ENCODE measurements around the gene ATXN1. TPM values are rescaled to one million over a fixed set of nuclear protein-coding genes. Genes with fewer than 3 reads are reported as not detected.
"Not testable (repeated sequence)": the region's sequence is repeated elsewhere in the genome, so short reads cannot be mapped to it uniquely, and the experiment has no call there.

ATXN1 gene
- total RNA-seq, 4 donors from 2014 or later = 38.7 to 78.3 (median 62.6) TPM

DNA sequence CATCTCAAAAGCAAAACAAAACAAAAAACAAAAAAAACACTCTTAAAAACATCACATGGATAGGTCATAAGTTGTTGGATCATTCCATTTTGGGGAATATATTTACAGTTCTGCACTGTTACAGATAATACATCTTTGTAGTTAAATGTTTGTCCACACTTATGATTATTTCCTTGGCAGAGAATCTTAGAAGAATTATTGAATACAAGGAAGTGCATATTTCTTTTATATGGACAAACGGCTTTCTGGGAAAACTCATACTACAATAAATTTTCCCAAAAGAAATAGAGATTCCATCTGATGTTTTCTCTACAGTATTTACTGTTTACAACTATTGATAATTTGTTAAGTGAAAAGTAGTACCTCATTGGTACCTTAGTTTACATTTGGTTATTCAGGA is 489.1 kb downstream of the ATXN1 start:
- no peaks in the 10 kb centered on the region for H3K9me3 ChIP-seq

DNA sequence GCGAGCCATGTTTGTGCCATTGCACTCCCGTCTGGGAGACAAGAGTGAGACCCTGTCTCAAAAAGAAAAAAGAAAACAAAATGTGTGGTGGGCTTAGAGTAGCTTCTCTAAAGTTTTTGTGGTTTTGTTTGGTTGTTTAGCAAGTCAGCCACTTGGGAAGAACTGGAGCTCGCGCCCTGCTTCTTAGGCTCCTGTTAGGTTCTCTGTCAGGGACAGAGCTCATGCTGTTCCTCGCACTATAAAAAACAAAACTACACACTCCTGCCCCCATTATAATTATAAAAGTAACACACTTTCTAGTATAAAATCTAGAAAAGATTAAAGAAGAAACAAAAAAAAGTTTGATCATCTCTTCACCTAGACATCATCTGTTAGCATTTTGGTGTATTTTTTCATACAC is 489.8 kb downstream of the ATXN1 start:
- H3K27ac ChIP-seq = no peak overlapping the region
- no peaks in the 10 kb centered on the region for H3K9me3 ChIP-seq
- TF ChIP-seq POLR2AphosphoS5 (IDR thresholded peaks at IDR 0.05) = no peak
- TF ChIP-seq, protein P1, sequence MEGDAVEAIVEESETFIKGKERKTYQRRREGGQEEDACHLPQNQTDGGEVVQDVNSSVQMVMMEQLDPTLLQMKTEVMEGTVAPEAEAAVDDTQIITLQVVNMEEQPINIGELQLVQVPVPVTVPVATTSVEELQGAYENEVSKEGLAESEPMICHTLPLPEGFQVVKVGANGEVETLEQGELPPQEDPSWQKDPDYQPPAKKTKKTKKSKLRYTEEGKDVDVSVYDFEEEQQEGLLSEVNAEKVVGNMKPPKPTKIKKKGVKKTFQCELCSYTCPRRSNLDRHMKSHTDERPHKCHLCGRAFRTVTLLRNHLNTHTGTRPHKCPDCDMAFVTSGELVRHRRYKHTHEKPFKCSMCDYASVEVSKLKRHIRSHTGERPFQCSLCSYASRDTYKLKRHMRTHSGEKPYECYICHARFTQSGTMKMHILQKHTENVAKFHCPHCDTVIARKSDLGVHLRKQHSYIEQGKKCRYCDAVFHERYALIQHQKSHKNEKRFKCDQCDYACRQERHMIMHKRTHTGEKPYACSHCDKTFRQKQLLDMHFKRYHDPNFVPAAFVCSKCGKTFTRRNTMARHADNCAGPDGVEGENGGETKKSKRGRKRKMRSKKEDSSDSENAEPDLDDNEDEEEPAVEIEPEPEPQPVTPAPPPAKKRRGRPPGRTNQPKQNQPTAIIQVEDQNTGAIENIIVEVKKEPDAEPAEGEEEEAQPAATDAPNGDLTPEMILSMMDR (IDR thresholded peaks at IDR 0.05) = no peak
- TF ChIP-seq POLR2A (IDR thresholded peaks at IDR 0.05) = no peak
- TF ChIP-seq EP300 (IDR thresholded peaks at IDR 0.05) = no peak
- WGBS, 2 donors (ENCODE audit: low coverage in 1 of 2) = 92 to 95% methylated on average over 5 of the region's 5 CpGs
- peaks cover 0 to 16% of the 10 kb centered on the region in 2 donors for H3K36me3 ChIP-seq
- no peak for ATAC-seq
- H3K4me1 ChIP-seq = peaks cover 0 to 13% (median 4%) of the 10 kb centered on the region in 3 donors
- no peaks in the 10 kb centered on the region for H3K27me3 ChIP-seq
- H3K4me3 ChIP-seq = no peak overlapping the region

More for the DNA sequence above, 489.1 kb downstream of the ATXN1 start:
- H3K36me3 ChIP-seq = peaks cover 0 to 16% of the 10 kb centered on the region in 2 donors
- H3K4me1 ChIP-seq = peaks cover 0 to 21% (median 8%) of the 10 kb centered on the region in 3 donors
- no peak overlapping the region for H3K4me3 ChIP-seq
- 45 to 77% methylated on average over 1 of the region's 1 CpG for WGBS, 2 donors (ENCODE audit: low coverage in 1 of 2)
- no peak for ATAC-seq
- no peak overlapping the region for H3K27ac ChIP-seq
- TF ChIP-seq POLR2AphosphoS5 (IDR thresholded peaks at IDR 0.05) = no peak
- TF ChIP-seq, protein P1 (IDR thresholded peaks at IDR 0.05) = no peak
- TF ChIP-seq EP300 (IDR thresholded peaks at IDR 0.05) = no peak
- TF ChIP-seq POLR2A (IDR thresholded peaks at IDR 0.05) = no peak
- H3K27me3 ChIP-seq = no peaks in the 10 kb centered on the region

DNA sequence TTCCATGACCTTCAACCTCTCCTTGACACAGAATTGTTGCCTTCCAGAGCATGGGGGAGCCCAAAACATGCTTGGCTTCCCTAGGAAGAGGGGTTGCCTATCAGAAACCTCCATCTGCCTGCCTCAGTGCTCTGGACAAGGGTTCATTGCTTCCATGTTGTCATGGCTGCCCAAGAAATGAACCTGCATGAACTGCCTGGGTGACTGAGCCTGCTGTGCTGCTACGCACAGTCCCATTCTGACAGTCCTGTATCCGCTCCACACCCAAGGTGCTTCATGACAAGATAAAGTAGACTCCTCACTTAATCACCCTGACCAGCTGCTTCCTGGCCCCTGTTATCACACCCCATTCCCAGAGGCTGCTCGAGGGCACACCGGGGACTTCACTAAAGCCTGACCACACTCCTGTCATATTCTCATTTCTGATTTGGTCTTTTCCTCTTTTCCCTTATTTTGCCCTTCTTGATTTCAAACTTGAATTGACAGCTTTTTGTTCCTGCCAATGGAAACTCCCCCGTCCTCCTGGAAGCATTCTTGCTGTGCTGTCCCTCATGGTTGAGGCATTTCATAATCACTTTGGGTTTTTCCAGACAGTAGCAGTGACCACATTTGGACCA is 491.0 kb downstream of the ATXN1 start:
- no peak for ATAC-seq
- H3K9me3 ChIP-seq = no peaks in the 10 kb centered on the region
- H3K4me3 ChIP-seq = no peak overlapping the region
- H3K27me3 ChIP-seq = no peaks in the 10 kb centered on the region
- peaks cover 0 to 18% of the 10 kb centered on the region in 2 donors for H3K36me3 ChIP-seq
- WGBS, 2 donors (ENCODE audit: low coverage in 1 of 2) = 91 to 93% methylated on average over 4 to 5 of the region's 5 CpGs
- TF ChIP-seq EP300 (IDR thresholded peaks at IDR 0.05) (no peak), POLR2AphosphoS5 (IDR thresholded peaks at IDR 0.05) (no peak), POLR2A (IDR thresholded peaks at IDR 0.05) (no peak)
- TF ChIP-seq, protein P1 (IDR thresholded peaks at IDR 0.05) = no peak
- peaks cover 0 to 11% (median 4%) of the 10 kb centered on the region in 3 donors for H3K4me1 ChIP-seq
- no peak overlapping the region for H3K27ac ChIP-seq

DNA sequence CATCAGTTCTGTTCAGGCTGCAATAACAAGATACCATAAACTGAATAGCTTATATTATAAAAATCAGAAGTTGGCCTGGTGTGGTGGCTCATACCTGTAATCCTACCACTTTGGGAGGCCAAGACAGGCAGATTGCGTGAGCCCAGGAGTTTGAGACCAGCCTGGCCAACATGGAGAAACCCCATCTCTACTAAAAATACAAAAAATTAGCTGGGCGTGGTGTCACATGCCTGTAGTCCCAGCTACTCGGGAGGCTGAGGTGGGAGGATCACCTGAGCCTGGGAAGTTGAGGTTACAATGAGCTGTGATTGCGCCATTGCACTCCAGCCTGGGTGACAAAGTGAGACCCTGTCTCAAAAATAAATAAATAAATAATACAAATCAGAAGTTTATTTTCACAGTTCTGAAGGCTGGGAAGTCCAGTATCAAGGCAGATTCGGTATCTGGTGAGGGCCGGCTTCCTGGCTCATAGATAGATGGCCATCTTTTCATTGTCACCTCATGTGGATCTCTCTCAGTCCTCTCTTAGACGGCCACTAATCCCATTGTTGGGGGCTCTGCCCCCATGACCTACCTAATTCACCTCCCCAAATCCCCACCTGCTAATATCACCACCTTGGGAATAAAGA is 491.7 kb downstream of the ATXN1 start:
- not testable (repeated sequence) for ATAC-seq, H3K27ac ChIP-seq, H3K27me3 ChIP-seq, H3K9me3 ChIP-seq, H3K4me3 ChIP-seq
- H3K36me3 ChIP-seq = peaks cover 0 to 19% of the 10 kb centered on the region in 2 donors
- 85 to 94% methylated on average over 4 to 7 of the region's 7 CpGs for WGBS, 2 donors (ENCODE audit: low coverage in 1 of 2)
- peaks cover 0 to 11% (median 4%) of the 10 kb centered on the region in 3 donors for H3K4me1 ChIP-seq

DNA sequence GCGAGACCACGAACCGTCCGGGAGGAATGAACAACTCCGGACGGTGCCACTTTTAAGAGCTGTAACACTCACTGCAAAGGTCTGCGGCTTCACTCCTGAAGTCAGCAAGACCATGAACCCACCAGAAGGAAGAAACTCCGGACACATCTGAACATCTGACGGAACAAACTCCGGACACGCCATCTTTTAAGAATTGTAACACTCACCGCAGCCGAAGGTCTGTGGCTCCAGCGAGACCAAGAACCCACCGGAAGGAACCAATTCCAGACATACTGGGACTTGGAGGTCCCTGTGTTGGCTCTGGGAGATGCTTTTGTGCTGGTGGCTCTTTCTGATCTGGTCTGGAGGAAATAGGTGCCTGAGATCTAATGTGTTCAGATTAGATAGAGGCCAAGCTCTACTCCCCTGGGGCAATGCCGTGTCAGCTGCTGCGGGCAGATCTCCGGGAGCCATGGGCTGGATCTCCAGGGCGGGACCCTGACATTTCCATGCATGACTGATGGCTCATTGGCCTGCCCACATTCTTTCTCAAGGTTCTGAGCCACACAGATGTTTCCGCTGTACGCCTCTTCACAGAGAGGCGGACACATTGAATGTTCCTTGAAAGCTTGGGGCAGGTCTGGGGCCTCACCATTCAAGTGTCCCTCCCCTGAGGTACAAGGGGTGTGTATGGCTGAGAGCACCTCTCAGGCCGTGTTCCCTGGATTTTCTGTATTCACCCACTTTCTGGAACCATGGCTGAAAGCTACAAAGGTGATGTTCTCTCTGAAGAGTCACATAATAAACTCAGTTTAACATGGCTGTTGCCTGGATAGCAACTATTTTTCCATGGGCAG is 493.6 kb downstream of the ATXN1 start:
- WGBS, 2 donors (ENCODE audit: low coverage in 1 of 2) = 89 to 95% methylated on average over 7 to 18 of the region's 23 CpGs
- peaks cover 0 to 19% of the 10 kb centered on the region in 2 donors for H3K36me3 ChIP-seq
- H3K4me1 ChIP-seq = peaks cover 0 to 2% (median 0%) of the 10 kb centered on the region in 3 donors
- TF ChIP-seq POLR2A (IDR thresholded peaks at IDR 0.05) = no peak
- no peak for TF ChIP-seq EP300 (IDR thresholded peaks at IDR 0.05)
- TF ChIP-seq, protein P1 (IDR thresholded peaks at IDR 0.05) = no peak
- no peak for TF ChIP-seq POLR2AphosphoS5 (IDR thresholded peaks at IDR 0.05)
- no peaks in the 10 kb centered on the region for H3K9me3 ChIP-seq
- H3K27ac ChIP-seq = no peak overlapping the region
- H3K27me3 ChIP-seq = no peaks in the 10 kb centered on the region
- no peak overlapping the region for H3K4me3 ChIP-seq
- ATAC-seq = no peak

All from gastroesophageal sphincter (tissue), 4 donors.